Measurements from ENCODE around the gene THG1L.

The THG1L gene

GRCh38 chr5:157761690-157762621 lies 30.7 kb downstream of the THG1L start:
- DNase-seq, result peak in 1 of 2 donors; percentile 70

DNA sequence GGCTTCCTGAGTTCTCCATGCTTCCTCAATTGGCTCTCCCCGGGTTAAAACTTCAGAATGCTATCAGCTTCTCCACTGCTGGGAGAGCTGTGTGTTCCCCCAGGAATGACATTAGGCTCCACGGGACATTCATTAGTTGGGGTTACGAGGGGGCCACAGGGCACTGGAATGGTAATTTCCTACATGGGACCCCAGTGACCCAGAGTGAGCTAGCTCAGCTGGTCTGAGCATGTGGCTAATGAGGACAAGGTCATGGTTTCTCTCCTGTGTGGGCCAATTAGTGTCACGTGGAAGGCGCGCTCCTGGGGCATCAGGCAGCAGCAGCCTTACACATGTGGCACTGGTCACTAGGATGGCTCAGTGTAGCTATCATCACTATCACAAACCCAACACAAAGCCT lies 33.3 kb downstream of the THG1L start:
- no peak for DNase-seq

DNA sequence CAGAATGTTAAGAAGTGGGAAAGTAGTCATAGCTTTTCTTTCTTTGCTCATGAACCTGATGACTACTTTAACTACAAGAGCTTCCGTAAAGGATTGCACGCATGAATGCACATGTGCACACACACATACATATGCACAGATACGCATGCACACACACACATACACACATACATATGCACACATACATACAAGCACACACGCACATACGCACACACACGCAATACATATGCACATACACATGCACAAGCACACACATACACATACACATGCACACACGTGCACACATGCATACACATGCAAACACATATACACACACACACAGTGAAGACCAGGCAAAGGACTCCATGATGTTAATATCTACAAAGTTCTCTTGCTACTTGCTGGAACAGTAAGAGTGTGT lies 35.2 kb downstream of the THG1L start:
- DNase-seq, result no peak

DNA sequence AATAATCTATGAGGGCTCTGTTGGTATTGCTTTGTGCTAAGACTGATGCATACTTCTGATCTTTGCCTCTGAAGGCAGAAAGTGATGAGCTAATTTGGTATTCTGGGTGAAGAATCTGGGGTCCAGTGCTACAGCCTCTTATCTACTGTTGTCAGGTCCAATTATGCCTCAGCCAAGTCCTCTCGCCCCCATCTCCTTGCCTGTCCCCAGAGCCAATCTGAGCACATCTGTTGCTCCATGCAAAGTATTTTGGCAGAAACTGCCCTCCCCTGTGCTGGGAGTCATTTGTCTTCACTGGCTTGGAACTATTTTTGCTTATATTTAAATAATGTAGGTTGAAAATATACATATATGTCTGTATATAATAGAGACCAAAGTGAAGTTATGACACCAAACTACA lies 35.7 kb downstream of the THG1L start:
- no peak for DNase-seq

DNA sequence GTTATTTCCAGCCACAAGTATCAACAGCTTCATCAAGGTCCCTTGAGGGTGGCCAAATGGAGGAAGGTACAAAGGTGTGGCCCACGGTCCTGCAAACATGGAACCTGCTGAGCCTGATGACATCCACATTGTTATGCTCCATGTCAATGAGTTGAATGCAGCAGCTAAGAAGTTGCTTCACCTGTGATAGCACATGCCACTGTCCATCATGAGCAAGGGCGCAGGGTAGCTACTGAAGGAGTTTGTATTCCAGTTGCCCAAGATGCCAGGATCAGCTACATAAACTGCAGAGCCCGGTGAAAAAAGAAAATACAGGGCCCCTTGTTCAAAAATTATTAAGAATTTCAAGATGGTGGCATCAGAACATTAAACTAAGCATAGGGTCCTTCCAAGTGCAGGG lies 36.5 kb downstream of the THG1L start:
- DNase-seq, result no peak

GRCh38 chr5:157770665-157771064 lies 39.4 kb downstream of the THG1L start:
- DNase-seq, result no peak

- DNase-seq, result no peak
These were observed 40.9 kb downstream of the THG1L start for GRCh38 chr5:157772127-157772526.

DNA sequence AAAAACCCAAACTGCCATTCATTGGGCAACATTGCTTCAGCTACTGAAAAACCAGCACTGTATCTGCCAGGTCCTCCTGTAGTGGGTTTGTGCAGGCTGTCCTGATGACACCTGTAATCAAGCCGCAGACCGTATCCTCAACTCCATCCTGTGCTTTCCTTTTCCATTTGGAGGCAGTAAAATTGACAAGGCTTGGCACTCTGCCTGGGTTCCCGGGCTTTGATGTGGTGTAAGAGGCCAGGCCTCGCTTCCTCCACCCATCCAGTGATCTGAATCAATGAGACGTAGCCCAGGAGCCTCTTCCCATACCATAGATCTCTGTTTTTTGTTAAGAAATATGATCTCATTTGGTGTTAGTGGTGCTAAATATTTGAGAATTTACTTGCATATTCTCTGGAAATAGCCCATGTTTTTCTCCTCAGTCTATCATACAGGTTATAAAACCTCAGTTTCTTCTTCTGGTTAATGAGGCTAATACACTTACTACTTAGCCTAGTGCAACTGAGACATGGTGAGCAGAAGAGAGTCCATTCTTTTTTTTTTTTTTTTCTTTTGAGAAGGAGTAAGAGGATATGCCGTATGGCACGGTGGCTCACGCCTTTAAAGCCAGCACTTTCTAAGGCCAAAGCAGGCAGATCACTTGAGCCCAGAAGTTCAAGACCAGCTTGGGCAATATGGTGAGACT lies 47.0 kb downstream of the THG1L start:
- no peak for DNase-seq

DNA sequence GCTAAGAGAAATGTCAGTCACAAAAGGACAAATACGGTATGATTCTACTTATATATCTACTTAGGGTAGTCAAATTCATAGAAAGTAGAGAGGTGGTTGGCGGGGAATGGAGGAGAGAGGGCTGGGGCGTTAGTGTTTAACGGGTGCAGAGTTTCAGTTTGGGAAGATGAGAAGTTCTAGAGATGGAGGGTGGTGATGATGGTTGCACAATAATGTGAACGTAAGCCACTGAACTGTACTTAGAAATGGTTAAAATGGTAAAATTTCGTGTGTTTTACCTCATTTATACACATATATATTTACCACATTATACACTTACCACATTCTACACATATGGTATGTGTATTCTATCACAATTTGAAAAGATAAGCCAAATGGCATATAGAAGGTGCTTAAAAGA lies 48.0 kb downstream of the THG1L start:
- DNase-seq, result no peak

DNA sequence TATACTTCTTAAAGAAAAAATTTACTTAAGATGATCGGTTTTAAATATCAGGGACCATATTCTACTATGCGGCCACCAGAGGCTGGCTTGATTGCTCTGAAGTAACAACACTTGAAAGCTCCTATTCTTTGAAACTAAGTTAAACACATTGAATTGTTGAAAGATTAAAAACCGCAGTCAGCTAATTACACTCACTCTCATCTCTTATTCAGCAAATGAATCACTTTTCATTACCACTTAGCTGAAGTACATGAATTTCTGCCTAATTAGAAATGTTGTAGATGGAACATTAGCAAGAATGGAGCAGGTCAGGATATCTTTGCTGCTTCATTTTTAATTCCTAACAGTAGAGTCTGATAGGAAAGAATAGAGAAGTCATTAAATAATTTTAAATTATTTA lies 54.6 kb downstream of the THG1L start:
- DNase-seq, result no peak

Data from hippocampal formation (tissue), 2 donors.